ENCODE data around the gene SEMA6B. TPM values are rescaled to one million over a fixed set of nuclear protein-coding genes. Genes with fewer than 3 reads are reported as not detected.

Gene SEMA6B
- total RNA-seq, 1 donor from 2014 or later: 12.3 TPM

GRCh38 chr19:4507804-4508203 is 51.7 kb downstream of the SEMA6B start:
- DNase-seq (ENCODE audit: low spot score): no peak

- DNase-seq (ENCODE audit: low spot score): no peak
Observed at GRCh38 chr19:4507150-4507452, 52.4 kb downstream of the SEMA6B start.

DNA sequence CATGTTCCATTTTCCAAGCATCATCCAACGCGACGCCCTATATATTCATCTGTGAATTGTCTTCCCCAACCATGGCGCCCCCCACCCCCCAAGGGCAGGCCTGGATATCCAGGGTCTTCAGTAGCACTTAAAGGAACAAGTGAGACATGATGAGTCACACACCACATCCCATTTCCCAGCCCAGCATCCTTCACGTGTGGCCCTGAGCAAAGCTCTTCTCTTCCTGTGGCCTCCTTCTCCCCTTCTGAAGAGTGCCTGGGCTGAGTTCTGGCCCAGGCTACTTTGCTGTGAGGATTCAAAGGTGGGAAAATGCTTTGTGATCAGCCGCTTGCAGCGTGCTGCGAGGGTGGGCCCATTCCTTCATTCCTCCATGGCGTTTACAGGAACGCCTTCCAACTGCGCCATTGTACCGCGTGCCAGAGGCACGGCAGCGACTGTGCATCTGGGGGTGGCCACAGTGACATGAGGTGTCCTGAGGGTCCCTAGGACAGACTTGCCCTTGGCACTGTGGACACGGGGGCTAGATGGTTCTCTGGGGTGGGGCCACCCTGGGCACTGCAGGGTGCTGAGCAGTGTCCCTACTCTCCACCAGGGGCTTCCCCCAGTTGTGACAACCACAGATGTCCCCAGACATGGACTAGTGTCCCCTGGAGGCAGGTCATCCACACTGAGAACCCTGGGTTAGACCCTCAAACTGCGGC is 52.9 kb downstream of the SEMA6B start:
- no peak for DNase-seq (ENCODE audit: low spot score)

DNA sequence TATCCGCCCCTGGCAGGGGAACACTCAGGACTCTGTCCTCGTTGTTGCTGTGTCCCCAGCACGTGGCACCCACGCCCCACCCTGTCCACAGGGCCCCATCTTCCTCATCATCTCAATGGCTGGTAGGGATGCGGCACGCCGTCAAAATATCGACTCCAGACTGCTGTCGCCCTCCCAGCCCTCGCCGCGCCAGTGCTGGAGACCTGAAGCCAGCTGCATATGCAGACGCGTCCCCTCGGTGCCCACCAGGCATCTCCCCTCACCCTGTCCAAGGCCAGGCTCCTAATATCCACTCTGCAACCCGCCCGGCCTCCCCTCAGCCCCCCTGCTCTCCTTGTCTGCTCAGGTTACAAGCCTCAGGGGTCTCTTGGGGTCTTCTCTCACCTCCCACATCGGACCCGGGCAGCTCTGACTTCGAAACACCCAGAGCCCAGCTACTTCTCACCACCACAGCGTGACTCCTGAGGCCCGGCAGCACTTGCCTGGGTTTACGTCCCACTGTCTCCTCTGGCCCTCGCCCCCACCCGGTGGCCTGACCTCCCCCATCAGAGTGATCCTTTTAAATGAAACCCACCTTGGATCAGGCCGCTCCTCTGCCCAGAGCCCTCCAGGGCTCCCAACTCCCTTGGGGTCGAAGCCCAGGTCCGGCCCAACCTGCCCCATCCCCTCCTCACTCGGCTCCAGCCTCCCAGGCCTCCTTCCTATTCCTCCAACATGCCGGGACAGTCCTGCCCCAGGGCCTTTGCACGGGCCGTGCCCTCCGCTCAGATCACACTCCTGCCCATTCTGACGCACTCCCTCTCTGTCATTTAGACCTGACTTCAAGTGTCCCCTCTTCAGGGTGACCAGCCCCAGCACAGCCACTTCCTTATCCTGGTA is 53.7 kb downstream of the SEMA6B start:
- DNase-seq (ENCODE audit: low spot score): no peak

- no peak for DNase-seq (ENCODE audit: low spot score)
Observed at GRCh38 chr19:4504891-4505569, 54.5 kb downstream of the SEMA6B start.

- DNase-seq (ENCODE audit: low spot score): no peak
Observed at GRCh38 chr19:4504297-4504701, 55.2 kb downstream of the SEMA6B start.

DNA sequence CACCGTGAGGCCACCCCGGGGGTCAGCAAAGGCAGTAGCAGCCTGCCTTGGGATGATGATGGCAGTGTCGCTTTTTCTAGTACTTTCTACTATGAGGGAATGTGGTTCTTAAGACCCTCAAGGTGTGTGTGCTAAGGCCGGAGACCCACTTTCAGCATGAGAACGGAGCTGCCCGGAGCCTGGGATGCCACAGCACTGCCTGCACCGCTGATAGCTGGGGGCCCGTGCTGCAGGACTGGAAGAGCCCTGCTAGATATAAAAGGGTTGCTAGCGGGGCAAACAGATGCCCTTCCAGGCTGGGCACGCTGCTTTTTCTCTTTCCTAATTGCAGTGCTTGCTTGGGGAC is 55.7 kb downstream of the SEMA6B start:
- no peak for DNase-seq (ENCODE audit: low spot score)

- no peak for DNase-seq (ENCODE audit: low spot score)
Observed at GRCh38 chr19:4503132-4503824, 56.2 kb downstream of the SEMA6B start.

DNA sequence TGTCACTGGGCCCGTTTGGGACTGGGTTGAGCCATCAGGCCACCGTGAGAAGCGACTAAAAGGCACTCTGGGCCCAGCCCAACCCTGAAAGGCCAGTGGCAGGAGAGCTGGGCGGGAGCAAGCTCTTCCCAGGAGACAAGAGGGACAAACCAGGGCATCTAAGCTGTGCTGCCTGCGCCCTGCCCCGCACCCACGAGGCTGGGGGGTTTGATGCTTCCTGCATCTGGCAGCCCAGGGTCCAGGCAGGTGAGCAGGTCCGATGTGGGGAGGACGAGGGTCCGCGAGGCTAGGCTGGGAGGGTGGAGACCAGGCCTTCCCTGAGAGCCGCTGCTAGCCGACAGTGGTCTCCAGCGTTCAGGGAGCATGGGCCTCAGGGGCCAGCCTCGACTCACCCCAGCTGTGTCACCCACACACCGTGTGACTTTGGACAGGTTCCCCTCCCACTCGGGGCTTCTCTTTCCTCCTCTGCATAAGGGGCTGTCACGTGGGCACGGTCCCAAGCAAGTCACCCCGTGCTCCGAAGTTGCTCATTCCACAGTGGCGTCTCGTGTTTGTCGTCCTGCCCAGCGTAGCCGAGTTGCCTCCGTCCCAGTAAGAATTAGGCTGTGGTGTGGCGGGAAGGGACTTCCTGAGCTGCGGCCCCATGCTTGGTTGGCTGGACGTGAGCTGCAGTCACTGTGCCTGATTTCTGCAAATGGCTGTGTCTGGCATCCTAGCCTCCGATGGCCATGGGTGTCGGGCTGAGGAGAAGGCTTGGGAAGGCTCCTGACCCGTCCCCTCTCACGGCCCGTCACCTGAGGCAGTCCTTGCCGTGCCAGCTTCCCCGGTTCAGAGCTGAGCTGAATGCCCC is 57.0 kb downstream of the SEMA6B start:
- DNase-seq (ENCODE audit: low spot score): no peak

GRCh38 chr19:4501691-4502090 is 57.8 kb downstream of the SEMA6B start:
- DNase-seq (ENCODE audit: low spot score): no peak

DNA sequence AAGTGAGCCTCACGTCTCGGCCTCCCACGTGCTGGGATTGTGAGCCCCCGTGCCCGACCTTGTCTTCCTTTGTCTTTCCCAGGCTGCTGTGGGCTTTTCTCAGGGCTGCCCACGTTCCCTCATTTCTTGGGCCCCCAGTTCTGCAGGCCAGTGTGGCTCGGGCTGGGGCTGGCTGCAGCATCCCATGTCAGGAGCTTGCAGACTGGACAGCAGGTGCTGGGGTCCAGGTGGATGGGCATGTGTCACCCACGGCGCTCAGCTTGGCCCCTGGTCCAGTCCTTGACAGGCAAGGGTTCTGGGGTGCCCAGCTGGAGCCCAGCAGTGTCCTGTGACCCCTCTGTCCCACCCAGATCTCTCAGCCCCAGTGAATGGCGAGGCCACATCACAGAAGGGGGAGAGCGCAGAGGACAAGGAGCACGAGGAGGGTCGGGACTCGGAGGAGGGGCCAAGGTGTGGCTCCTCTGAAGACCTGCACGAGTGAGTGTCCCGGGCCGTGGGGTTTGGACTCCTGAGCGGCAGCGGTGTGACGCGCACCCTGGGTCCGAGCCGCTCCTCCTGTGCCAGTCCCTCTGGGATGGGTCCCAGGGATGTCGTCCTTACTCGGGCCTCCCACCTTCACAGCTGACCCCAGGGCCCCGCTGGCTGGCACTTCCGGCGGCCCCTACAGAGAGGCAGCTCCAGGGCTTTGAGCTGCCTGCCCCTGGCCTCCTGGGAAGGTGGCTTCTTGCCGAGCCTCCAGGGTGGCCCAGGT is 58.5 kb downstream of the SEMA6B start:
- DNase-seq (ENCODE audit: low spot score): no peak

GRCh38 chr19:4499855-4500254 is 59.6 kb downstream of the SEMA6B start:
- DNase-seq (ENCODE audit: low spot score): no peak

- DNase-seq (ENCODE audit: low spot score): no peak
Observed at GRCh38 chr19:4499318-4499717, 60.2 kb downstream of the SEMA6B start.

- no peak for DNase-seq (ENCODE audit: low spot score)
Observed at GRCh38 chr19:4498694-4499093, 60.8 kb downstream of the SEMA6B start.

DNA sequence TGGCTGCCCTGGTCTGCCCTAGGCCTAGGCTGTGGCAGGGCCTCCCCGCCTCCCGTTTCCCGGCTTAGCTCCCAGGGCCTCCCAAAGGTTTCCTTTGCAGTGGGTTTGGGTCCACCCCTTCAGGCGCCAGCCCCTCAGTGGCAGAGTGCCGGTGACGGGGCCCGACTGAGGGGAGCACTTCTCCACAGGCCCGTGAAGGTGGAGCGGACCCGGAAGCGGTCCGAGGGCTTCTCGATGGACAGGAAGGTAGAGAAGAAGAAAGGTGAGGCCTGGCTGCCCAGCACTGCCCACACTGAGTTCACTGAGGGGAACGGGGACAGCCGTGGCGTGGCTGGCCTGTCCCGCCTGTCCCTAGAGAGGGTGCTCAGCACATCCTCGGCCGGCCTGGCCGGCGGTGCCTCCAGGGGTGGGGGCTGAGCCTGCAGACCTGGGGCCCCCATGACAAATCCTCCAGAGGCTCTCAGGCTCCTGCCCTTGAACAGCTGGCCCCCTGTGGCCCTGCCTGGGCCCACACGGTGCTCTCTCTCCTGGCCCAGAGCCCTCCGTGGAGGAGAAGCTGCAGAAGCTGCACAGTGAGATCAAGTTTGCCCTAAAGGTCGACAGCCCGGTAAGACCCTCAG is 61.6 kb downstream of the SEMA6B start:
- no peak for DNase-seq (ENCODE audit: low spot score)

- DNase-seq (ENCODE audit: low spot score): no peak
Observed at GRCh38 chr19:4496304-4496703, 63.2 kb downstream of the SEMA6B start.

DNA sequence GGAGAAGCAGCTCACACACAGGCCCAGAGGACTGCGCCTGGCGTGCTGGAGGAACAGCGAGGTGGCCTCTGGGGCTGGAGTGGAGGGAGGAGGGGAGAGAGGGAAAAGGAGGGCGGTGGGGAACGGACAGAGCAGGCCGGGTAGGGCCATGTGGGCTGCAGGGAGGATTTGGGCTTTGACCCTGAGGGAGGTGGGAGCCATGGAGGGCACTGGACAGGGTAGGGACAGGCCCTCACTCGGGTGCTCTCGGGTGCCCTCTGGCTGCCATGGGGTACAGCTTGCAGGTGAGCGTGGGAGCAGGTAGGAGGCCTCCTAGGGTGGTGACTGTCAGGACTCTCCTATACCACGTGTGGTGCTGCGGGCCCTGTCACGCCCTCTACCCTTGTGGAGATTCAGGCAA is 64.0 kb downstream of the SEMA6B start:
- DNase-seq (ENCODE audit: low spot score): no peak

DNA sequence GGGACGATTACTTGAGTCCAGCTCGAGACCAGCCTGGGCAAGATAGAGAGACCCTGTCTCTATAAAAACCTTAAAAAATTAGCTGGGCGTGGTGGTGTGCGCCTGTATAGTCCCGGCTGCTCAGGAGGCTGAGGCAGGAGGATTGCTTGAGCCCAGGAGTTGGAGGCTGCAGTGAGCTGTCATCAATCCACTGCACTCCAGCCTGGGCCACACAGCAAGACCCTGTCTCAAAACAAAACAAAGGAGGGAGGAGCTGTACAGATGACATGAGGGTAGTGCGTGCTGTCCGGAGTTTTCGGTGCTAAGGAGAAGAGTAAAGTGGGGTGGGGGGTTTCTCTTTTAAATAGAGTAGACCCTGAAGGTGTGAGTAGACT is 64.8 kb downstream of the SEMA6B start:
- no peak for DNase-seq (ENCODE audit: low spot score)

DNA sequence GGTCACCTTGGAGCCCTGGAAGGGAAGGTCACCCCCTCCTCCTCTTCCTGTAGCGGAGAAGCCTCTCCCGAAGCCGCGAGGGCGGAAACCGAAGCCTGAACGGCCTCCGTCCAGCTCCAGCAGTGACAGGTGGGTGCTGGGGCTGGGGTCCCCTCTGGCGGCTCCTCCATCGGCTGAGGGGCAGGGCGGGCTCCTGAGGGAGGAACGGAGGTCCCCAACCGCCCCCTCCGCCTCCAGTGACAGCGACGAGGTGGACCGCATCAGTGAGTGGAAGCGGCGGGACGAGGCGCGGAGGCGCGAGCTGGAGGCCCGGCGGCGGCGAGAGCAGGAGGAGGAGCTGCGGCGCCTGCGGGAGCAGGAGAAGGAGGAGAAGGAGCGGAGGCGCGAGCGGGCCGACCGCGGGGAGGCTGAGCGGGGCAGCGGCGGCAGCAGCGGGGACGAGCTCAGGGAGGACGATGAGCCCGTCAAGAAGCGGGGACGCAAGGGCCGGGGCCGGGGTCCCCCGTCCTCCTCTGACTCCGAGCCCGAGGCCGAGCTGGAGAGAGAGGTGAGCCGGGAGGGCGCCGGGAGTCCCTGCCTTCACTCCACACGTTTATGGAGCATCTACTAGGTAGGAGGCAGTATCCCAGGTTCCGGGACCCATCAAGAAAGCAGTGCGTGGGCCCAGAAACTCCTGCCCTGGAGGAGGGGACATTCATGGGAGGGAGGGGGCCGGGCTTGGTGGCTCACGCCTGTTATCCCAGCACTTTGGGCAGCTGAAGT is 65.4 kb downstream of the SEMA6B start:
- DNase-seq (ENCODE audit: low spot score): no peak

Measured in ureter (tissue), 1 donor.